SK-N-SH (cell line): ENCODE results near the gene PRKG1. TPM values are rescaled to one million over a fixed set of nuclear protein-coding genes. Genes with fewer than 3 reads are reported as not detected.

Experiments
- CTCF ChIA-PET: fragments of 300-600, 350-600 bp; formaldehyde crosslinking; extraction: SDS; loops from one replicate; lab custom pipeline; 2021; lab: Yijun Ruan, JAX
- POLR2A ChIA-PET: fragments of 350-600 bp; sonication (Branson Sonifier 250); formaldehyde crosslinking; extraction: SDS; loops from one replicate; lab custom pipeline; 2020; ENCODE audit warnings: antibody characterized with exemption, inconsistent platforms; lab: Yijun Ruan, JAX
- DNase-seq: peaks from one replicate; pipeline ENCODE4 v3.0.0; 2012
- H2AFZ ChIP-seq: fragments of 200-600 bp; sonication (generic); 2 replicates; pipeline ENCODE4 v1.8.1; 2016; ENCODE audit warnings: antibody characterized with exemption, mild to moderate bottlenecking, low read depth
- H3F3A ChIP-seq: fragments of 200-600 bp; sonication (generic); replicated peaks from 2 replicates; pipeline ENCODE3; 2016; ENCODE audit warnings: antibody characterized with exemption, mild to moderate bottlenecking; ENCODE audit not compliant: insufficient read depth
- H3K27ac ChIP-seq, 2 experiments: fragments of 200-500 bp in 1 of 2; fragments of 200-600 bp in 1 of 2; sonication (Bioruptor generic) in 1 of 2; sonication (generic), shearing (Covaris generic) in 1 of 2; 2 replicates each; pipeline versions ENCODE4 v1.5.1 to v1.6.1; 2014 to 2016; ENCODE audit warnings: low read depth in 2 of 2, inconsistent platforms in 1 of 2, low read length in 1 of 2, mild to moderate bottlenecking in 1 of 2, mixed read lengths in 1 of 2
- H3K27me3 ChIP-seq: fragments of 200-600 bp; sonication (generic), shearing (Covaris generic); 2 replicates; pipeline ENCODE4 v1.6.1; 2016; ENCODE audit warnings: mixed run types; ENCODE audit not compliant: insufficient read depth
- H3K36me3 ChIP-seq, 2 experiments: fragments of 200-500 bp in 1 of 2; fragments of 200-600 bp in 1 of 2; sonication (Bioruptor generic) in 1 of 2; sonication (generic) in 1 of 2; replicated peaks in 1 of 2; 2 replicates each; pipeline versions ENCODE3 to v1.5.1; 2014 to 2016; ENCODE audit warnings: low read length in 1 of 2, mild to moderate bottlenecking in 1 of 2; ENCODE audit not compliant: insufficient read depth in 2 of 2, control insufficient read depth in 1 of 2
- H3K4me1 ChIP-seq, 2 experiments: fragments of 200-500 bp in 1 of 2; fragments of 200-600 bp in 1 of 2; sonication (Bioruptor generic) in 1 of 2; sonication (generic), shearing (Covaris generic) in 1 of 2; 2 replicates each; pipeline versions ENCODE4 v1.5.1 to v1.6.1; 2014 to 2016; ENCODE audit warnings: low read depth in 1 of 2, low read length in 1 of 2, mixed run types in 1 of 2; ENCODE audit not compliant: insufficient read depth in 2 of 2, control insufficient read depth in 1 of 2
- H3K4me2 ChIP-seq: fragments of 200-600 bp; sonication (generic), shearing (Covaris generic); 2 replicates; pipeline ENCODE4 v1.6.1; 2017; ENCODE audit warnings: mixed run types
- H3K4me3 ChIP-seq, 2 experiments: fragments of 200-500 bp in 1 of 2; fragments of 200-600 bp in 1 of 2; sonication (Bioruptor generic) in 1 of 2; sonication (generic), shearing (Covaris generic) in 1 of 2; 2 replicates each; pipeline versions ENCODE4 v1.5.1 to v1.8.1; 2014 to 2016; ENCODE audit warnings: low read depth in 2 of 2, inconsistent platforms in 1 of 2, low read length in 1 of 2, mild to moderate bottlenecking in 1 of 2, mixed read lengths in 1 of 2, moderate library complexity in 1 of 2
- H3K79me2 ChIP-seq: fragments of 200-600 bp; sonication (generic); 2 replicates; pipeline ENCODE4 v1.8.1; 2017; ENCODE audit warnings: mild to moderate bottlenecking; ENCODE audit not compliant: insufficient read depth
- H3K9ac ChIP-seq: fragments of 200-600 bp; sonication (generic); 2 replicates; pipeline ENCODE4 v1.6.1; 2017; ENCODE audit warnings: mixed run types
- H3K9me2 ChIP-seq: fragments of 200-600 bp; sonication (generic); 2 replicates; pipeline ENCODE4 v1.6.1; 2017; ENCODE audit warnings: mixed run types
- H3K9me3 ChIP-seq: fragments of 200-600 bp; sonication (generic); 2 replicates; pipeline ENCODE4 v1.6.1; 2017; ENCODE audit warnings: mixed run types, mild to moderate bottlenecking, moderate library complexity
- H4K20me1 ChIP-seq: fragments of 200-600 bp; sonication (generic); 2 replicates; pipeline ENCODE4 v1.6.1; 2017; ENCODE audit warnings: mild to moderate bottlenecking, mixed run types; ENCODE audit not compliant: insufficient read depth
- CHD2 ChIP-seq: fragments of 150-350 bp; IDR thresholded peaks from 2 replicates; pipeline ENCODE4 v1.6.1; 2018; ENCODE audit warnings: low read length; ENCODE audit not compliant: partially characterized antibody
- EP300 ChIP-seq, 2 experiments: IDR thresholded peaks; 2 replicates each; pipeline versions ENCODE4 v1.4.0 to v1.6.1; 2012; ENCODE audit warnings: borderline replicate concordance in 1 of 2, low read depth in 1 of 2, low read length in 1 of 2
- EZH2phosphoT487 ChIP-seq: fragments of 200-600 bp; sonication (generic); IDR thresholded peaks from 2 replicates; pipeline ENCODE4 v1.6.1; 2017; ENCODE audit warnings: low read depth, mixed run types, mild to moderate bottlenecking, antibody characterized with exemption, moderate library complexity, borderline replicate concordance
- FOSL2 ChIP-seq: IDR thresholded peaks from 2 replicates; pipeline ENCODE4 v1.4.0; 2012; ENCODE audit warnings: low read depth, mild to moderate bottlenecking, moderate library complexity, borderline replicate concordance
- FOXJ3 ChIP-seq: sonication (generic); formaldehyde crosslinking; IDR thresholded peaks from 2 replicates; pipeline ENCODE4 v1.5.1; 2020; ENCODE audit warnings: mild to moderate bottlenecking, missing genetic modification reagents
- GABPA ChIP-seq: IDR thresholded peaks from 2 replicates; pipeline ENCODE4 v1.4.0; 2012; ENCODE audit warnings: low read depth, mild to moderate bottlenecking
- JUND ChIP-seq: IDR thresholded peaks from 2 replicates; pipeline ENCODE4 v1.4.0; 2012
- MEF2A ChIP-seq: IDR thresholded peaks from 2 replicates; pipeline ENCODE4 v1.4.0; 2012; ENCODE audit warnings: low read depth, borderline replicate concordance
- NFIC ChIP-seq: IDR thresholded peaks from 2 replicates; pipeline ENCODE4 v1.4.0; 2012; ENCODE audit warnings: borderline replicate concordance
- SIN3A ChIP-seq: IDR thresholded peaks from 2 replicates; pipeline ENCODE4 v1.6.1; 2012; ENCODE audit warnings: low read depth, mild to moderate bottlenecking, low read length, moderate library complexity, borderline replicate concordance
- SMC3 ChIP-seq: IDR thresholded peaks from 2 replicates; pipeline ENCODE4 v1.6.1; 2012; ENCODE audit warnings: low read depth, low read length, improper control_type of control experiment
- TEAD4 ChIP-seq: IDR thresholded peaks from 2 replicates; pipeline ENCODE4 v1.4.0; 2012; ENCODE audit warnings: mild to moderate bottlenecking, borderline replicate concordance; ENCODE audit not compliant: insufficient read depth
- USF1 ChIP-seq: IDR thresholded peaks from 2 replicates; pipeline ENCODE4 v1.4.0; 2012; ENCODE audit warnings: low read depth, borderline replicate concordance
- YY1 ChIP-seq: IDR thresholded peaks from 2 replicates; pipeline ENCODE4 v1.4.0; 2012; ENCODE audit warnings: low read depth, mild to moderate bottlenecking
- WGBS: methylation state at CpG from one replicate; pipeline ENCODE4 v1.1.6; 2017; ENCODE audit warnings: low lambda C conversion rate; 5-methylcytosine and 5-hydroxymethylcytosine counted together
- polyA plus RNA-seq, 3 experiments: library from polyadenylated mRNA; depleted of rRNA; stranded (reverse); fragments of >200 nt; gene quantifications; 2 replicates each; pipeline ENCODE4 v1.2.3, GENCODE V29; 2012
- TF ChIP-seq, protein P1 (sequence below): IDR thresholded peaks from 2 replicates; pipeline ENCODE4 v1.6.1; 2012; ENCODE audit warnings: mild to moderate bottlenecking, low read depth, low read length, moderate library complexity
- TF ChIP-seq, protein P2 (sequence below): fragments of 200-600 bp; sonication (generic); IDR thresholded peaks from 2 replicates; pipeline ENCODE4 v1.6.1; 2017; ENCODE audit warnings: antibody characterized with exemption, mild to moderate bottlenecking, moderate library complexity
- TF ChIP-seq, protein P3 (sequence below): IDR thresholded peaks from 2 replicates; pipeline ENCODE4 v1.4.0; 2012; ENCODE audit warnings: low read depth, borderline replicate concordance

PRKG1 gene
- polyA plus RNA-seq, 1 of the 3 experiments (the other 2 are of a cell fraction): 4.1 TPM

- POLR2A ChIA-PET: no interaction called here
- Histone ChIP-seq H3K36me3 (no peaks in the 10 kb centered on the region), H3K9ac (no peak overlapping the region)
Measured at GRCh38 chr10:51630640-51631005, 556.3 kb downstream of the PRKG1 start.

More at GRCh38 chr10:51630640-51631005, 556.3 kb downstream of the PRKG1 start:
- DNase-seq: no peak
- Histone ChIP-seq H3F3A (no peaks in the 10 kb centered on the region), H3K4me1 (no peaks in the 10 kb centered on the region; a peak in 1 of 4 replicates), H4K20me1 (no peaks in the 10 kb centered on the region), H3K27ac (no peak overlapping the region), H3K4me3 (no peak overlapping the region), H3K79me2 (no peaks in the 10 kb centered on the region), H3K4me2 (no peak overlapping the region), H3K9me2 (no peaks in the 10 kb centered on the region), H3K27me3 (no peaks in the 10 kb centered on the region), H2AFZ (no peak overlapping the region), H3K9me3 (no peaks in the 10 kb centered on the region)
- 57% methylated on average over 7 of the region's 7 CpGs for WGBS
- TF ChIP-seq EP300 (IDR thresholded peaks at IDR 0.05; ENCODE audit: borderline replicate concordance in 1 of 2, low read depth in 1 of 2, low read length in 1 of 2) (no peak), FOSL2 (no peak), FOXJ3 (CRISPR knock-in tag) (no peak), GABPA (no peak), NFIC (no peak), YY1 (no peak), TEAD4 (no peak), CHD2 (no peak), SMC3 (no peak), USF1 (no peak), EZH2phosphoT487 (no peak), MEF2A (no peak), JUND (no peak), SIN3A (no peak)
- TF ChIP-seq, protein P1, sequence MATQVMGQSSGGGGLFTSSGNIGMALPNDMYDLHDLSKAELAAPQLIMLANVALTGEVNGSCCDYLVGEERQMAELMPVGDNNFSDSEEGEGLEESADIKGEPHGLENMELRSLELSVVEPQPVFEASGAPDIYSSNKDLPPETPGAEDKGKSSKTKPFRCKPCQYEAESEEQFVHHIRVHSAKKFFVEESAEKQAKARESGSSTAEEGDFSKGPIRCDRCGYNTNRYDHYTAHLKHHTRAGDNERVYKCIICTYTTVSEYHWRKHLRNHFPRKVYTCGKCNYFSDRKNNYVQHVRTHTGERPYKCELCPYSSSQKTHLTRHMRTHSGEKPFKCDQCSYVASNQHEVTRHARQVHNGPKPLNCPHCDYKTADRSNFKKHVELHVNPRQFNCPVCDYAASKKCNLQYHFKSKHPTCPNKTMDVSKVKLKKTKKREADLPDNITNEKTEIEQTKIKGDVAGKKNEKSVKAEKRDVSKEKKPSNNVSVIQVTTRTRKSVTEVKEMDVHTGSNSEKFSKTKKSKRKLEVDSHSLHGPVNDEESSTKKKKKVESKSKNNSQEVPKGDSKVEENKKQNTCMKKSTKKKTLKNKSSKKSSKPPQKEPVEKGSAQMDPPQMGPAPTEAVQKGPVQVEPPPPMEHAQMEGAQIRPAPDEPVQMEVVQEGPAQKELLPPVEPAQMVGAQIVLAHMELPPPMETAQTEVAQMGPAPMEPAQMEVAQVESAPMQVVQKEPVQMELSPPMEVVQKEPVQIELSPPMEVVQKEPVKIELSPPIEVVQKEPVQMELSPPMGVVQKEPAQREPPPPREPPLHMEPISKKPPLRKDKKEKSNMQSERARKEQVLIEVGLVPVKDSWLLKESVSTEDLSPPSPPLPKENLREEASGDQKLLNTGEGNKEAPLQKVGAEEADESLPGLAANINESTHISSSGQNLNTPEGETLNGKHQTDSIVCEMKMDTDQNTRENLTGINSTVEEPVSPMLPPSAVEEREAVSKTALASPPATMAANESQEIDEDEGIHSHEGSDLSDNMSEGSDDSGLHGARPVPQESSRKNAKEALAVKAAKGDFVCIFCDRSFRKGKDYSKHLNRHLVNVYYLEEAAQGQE: no peak
- TF ChIP-seq, protein P2, sequence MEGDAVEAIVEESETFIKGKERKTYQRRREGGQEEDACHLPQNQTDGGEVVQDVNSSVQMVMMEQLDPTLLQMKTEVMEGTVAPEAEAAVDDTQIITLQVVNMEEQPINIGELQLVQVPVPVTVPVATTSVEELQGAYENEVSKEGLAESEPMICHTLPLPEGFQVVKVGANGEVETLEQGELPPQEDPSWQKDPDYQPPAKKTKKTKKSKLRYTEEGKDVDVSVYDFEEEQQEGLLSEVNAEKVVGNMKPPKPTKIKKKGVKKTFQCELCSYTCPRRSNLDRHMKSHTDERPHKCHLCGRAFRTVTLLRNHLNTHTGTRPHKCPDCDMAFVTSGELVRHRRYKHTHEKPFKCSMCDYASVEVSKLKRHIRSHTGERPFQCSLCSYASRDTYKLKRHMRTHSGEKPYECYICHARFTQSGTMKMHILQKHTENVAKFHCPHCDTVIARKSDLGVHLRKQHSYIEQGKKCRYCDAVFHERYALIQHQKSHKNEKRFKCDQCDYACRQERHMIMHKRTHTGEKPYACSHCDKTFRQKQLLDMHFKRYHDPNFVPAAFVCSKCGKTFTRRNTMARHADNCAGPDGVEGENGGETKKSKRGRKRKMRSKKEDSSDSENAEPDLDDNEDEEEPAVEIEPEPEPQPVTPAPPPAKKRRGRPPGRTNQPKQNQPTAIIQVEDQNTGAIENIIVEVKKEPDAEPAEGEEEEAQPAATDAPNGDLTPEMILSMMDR: no peak
- TF ChIP-seq, protein P3, sequence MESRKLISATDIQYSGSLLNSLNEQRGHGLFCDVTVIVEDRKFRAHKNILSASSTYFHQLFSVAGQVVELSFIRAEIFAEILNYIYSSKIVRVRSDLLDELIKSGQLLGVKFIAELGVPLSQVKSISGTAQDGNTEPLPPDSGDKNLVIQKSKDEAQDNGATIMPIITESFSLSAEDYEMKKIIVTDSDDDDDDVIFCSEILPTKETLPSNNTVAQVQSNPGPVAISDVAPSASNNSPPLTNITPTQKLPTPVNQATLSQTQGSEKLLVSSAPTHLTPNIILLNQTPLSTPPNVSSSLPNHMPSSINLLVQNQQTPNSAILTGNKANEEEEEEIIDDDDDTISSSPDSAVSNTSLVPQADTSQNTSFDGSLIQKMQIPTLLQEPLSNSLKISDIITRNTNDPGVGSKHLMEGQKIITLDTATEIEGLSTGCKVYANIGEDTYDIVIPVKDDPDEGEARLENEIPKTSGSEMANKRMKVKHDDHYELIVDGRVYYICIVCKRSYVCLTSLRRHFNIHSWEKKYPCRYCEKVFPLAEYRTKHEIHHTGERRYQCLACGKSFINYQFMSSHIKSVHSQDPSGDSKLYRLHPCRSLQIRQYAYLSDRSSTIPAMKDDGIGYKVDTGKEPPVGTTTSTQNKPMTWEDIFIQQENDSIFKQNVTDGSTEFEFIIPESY: no peak
- CTCF ChIA-PET: no interaction called here
